Testis (tissue), 2 donors: Measurements from ENCODE around the gene CACNA1D.

ENCODE experiments used
- POLR2A ChIP-seq: fragments of 450-650 bp; IDR thresholded peaks from one replicate; pipeline ENCODE4 v1.6.1; 2017; ENCODE audit warnings: antibody characterized with exemption, mild to moderate bottlenecking, moderate library complexity
- TF ChIP-seq, protein P1 (sequence below), 3 experiments: fragments of 450-650 bp in 2 of 3; fragments of 200-600 bp in 1 of 3; sonication (generic) in 1 of 3; IDR thresholded peaks; one replicate each; pipeline ENCODE4 v1.5.1; 2016 to 2019; ENCODE audit warnings: antibody characterized with exemption in 3 of 3, mild to moderate bottlenecking in 2 of 3, moderate library complexity in 1 of 3

DNA sequence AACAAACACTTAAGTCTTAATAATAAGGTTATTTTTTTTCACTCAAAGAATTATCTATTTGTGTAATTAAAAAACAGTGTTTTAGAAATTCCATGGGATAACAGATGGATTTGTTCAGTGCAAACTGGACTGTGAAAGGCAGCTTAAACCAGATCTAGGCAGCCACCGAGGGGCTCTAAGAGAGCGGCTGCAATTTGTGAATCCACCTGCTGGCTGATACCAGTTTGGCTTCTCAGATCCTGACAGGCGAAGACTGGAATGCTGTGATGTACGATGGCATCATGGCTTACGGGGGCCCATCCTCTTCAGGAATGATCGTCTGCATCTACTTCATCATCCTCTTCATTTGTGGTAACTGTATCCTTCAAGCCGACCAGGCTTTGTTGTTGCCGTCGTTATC, 232.2 kb downstream of the CACNA1D start:
- TF ChIP-seq, protein P1, sequence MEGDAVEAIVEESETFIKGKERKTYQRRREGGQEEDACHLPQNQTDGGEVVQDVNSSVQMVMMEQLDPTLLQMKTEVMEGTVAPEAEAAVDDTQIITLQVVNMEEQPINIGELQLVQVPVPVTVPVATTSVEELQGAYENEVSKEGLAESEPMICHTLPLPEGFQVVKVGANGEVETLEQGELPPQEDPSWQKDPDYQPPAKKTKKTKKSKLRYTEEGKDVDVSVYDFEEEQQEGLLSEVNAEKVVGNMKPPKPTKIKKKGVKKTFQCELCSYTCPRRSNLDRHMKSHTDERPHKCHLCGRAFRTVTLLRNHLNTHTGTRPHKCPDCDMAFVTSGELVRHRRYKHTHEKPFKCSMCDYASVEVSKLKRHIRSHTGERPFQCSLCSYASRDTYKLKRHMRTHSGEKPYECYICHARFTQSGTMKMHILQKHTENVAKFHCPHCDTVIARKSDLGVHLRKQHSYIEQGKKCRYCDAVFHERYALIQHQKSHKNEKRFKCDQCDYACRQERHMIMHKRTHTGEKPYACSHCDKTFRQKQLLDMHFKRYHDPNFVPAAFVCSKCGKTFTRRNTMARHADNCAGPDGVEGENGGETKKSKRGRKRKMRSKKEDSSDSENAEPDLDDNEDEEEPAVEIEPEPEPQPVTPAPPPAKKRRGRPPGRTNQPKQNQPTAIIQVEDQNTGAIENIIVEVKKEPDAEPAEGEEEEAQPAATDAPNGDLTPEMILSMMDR (IDR thresholded peaks at IDR 0.05): no peak
- TF ChIP-seq POLR2A: no peak
